Body of pancreas (tissue), 4 donors: ENCODE data around the gene REST.

Experiments
- CTCF ChIP-seq, 7 experiments: fragments of 450-650 bp in 4 of 7; fragments of 200-600 bp in 3 of 7; sonication (generic) in 3 of 7; IDR thresholded peaks; one replicate each; pipeline ENCODE4 v1.5.1; 2016 to 2019; ENCODE audit warnings: antibody characterized with exemption in 7 of 7
- POLR2A ChIP-seq, 3 donors: fragments of 450-650 bp; IDR thresholded peaks; one replicate each; pipeline ENCODE4 v1.6.1; 2016; ENCODE audit warnings: antibody characterized with exemption in 3 of 3, mild to moderate bottlenecking in 2 of 3

GRCh38 chr4:56981795-56982201 is 74.1 kb downstream of the REST start:
- TF ChIP-seq POLR2A (IDR thresholded peaks at IDR 0.05) (no peak), CTCF (IDR thresholded peaks at IDR 0.05) (no peak)
